Mucosa of rectum (tissue), 2 donors: Measurements from ENCODE around the gene FOXF1.
A peak's percentile ranks its signal among the peaks of the same experiment; 100 is the strongest.

Experiments used
- H3K27ac ChIP-seq, 2 donors: one replicate each; pipeline ENCODE4 v1.7.0; 2013; ENCODE audit warnings: inconsistent platforms in 2 of 2, low read depth in 2 of 2, low read length in 2 of 2
- H3K27me3 ChIP-seq, 2 donors: one replicate each; pipeline ENCODE4 v1.7.0; 2013; ENCODE audit warnings: low read length in 2 of 2; ENCODE audit not compliant: control insufficient read depth in 2 of 2, insufficient read depth in 2 of 2
- H3K36me3 ChIP-seq, 2 donors: one replicate each; pipeline ENCODE4 v1.7.0; 2013; ENCODE audit warnings: low read length in 2 of 2; ENCODE audit not compliant: control insufficient read depth in 2 of 2, insufficient read depth in 2 of 2
- H3K4me1 ChIP-seq, 2 donors: one replicate each; pipeline ENCODE4 v1.7.0; 2013; ENCODE audit warnings: low read length in 2 of 2, mild to moderate bottlenecking in 1 of 2; ENCODE audit not compliant: control insufficient read depth in 2 of 2, insufficient read depth in 2 of 2
- H3K4me3 ChIP-seq, 2 donors: one replicate each; pipeline ENCODE4 v1.7.0; 2013; ENCODE audit warnings: low read length in 2 of 2
- H3K9ac ChIP-seq, 2 donors: one replicate each; pipeline ENCODE4 v1.7.0; 2013; ENCODE audit warnings: low read length in 2 of 2, low read depth in 1 of 2, mild to moderate bottlenecking in 1 of 2
- H3K9me3 ChIP-seq, 2 donors: one replicate each; pipeline ENCODE4 v1.7.0; 2013; ENCODE audit warnings: low read length in 2 of 2; ENCODE audit not compliant: control insufficient read depth in 2 of 2
- donor health status: healthy.
- donor health status: Normal muscosa, but diverticular disease.

Gene FOXF1

GRCh38 chr16:86545954-86546637 is 35.8 kb downstream of the FOXF1 start:
- Histone ChIP-seq H3K9ac (no peak overlapping the region), H3K4me1 (no peaks in the 10 kb centered on the region), H3K27ac (no peak overlapping the region), H3K4me3 (no peak overlapping the region), H3K27me3 (no peaks in the 10 kb centered on the region), H3K36me3 (peaks cover 34 to 56% of the 10 kb centered on the region in 2 donors), H3K9me3 (no peaks in the 10 kb centered on the region)

GRCh38 chr16:86546638-86547013 is 36.3 kb downstream of the FOXF1 start:
- H3K27ac ChIP-seq = no peak overlapping the region
- peaks cover 30 to 51% of the 10 kb centered on the region in 2 donors for H3K36me3 ChIP-seq
- no peak overlapping the region for H3K9ac ChIP-seq
- H3K4me3 ChIP-seq = no peak overlapping the region
- no peaks in the 10 kb centered on the region for H3K9me3 ChIP-seq
- H3K4me1 ChIP-seq = no peaks in the 10 kb centered on the region
- H3K27me3 ChIP-seq = no peaks in the 10 kb centered on the region

DNA sequence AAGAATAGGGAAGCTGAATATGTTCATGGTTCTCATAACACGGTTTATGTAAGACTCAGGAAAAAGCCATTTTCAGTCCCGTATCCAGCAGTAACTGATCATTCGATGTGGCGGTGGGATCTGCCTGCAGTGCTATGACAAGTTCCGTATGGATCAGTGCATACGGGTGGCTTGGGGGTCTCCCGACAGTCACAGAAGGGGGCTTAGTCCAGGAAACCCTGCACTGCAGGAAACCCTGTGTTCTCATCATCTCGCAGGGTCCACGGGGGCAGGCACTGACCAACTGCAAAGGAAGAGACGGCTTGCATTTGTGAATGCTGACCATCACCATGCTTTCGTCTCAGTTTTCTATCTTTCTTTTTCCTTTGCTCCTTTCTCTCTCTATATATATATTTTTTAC is 37.0 kb downstream of the FOXF1 start:
- Histone ChIP-seq H3K27ac (no peak overlapping the region), H3K27me3 (no peaks in the 10 kb centered on the region), H3K4me3 (no peak overlapping the region), H3K9me3 (no peaks in the 10 kb centered on the region), H3K9ac (no peak overlapping the region), H3K36me3 (peaks cover 29 to 46% of the 10 kb centered on the region in 2 donors), H3K4me1 (no peaks in the 10 kb centered on the region)

DNA sequence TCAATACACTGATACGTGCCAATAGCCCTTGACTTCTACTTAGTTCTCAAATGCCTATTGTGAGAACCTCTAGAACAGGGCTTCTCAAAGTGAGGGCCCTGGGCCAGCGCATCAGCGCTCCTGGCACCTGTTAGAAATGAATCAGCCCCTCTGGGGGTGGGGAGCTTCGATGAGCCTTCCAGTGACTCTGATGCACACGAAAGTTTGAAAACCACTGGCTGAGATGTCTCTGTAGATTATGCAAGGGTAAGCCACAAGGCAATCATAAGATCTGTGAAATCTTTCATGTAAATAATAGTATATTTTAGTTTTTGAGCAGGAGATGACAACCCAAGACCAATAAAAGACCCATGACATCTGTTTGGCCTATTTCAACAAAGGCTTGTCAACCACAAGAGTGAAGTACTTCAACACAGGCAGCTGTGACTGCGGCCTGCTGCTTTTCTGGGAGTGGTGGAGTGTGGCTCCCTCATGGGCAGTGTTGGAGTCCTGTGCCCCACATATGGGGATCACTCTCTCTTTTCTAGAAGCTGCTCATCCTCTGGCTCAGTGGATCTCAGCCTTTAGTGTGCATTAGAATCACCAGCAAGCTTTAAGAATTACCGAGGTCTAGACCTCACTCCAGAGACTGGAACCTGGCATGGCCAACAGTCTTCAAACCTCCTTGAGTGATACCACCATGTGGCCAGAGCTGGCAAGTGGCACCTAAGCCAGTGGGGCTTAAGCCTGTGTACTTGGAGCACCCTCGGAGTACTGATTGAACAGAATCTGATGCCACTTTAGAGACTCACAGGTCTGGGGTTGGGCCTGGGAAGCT is 39.0 kb downstream of the FOXF1 start:
- Histone ChIP-seq H3K36me3 (peaks cover 20 to 35% of the 10 kb centered on the region in 2 donors), H3K4me1 (peaks cover 1 to 3% of the 10 kb centered on the region in 2 donors), H3K9ac (no peak overlapping the region), H3K27me3 (no peaks in the 10 kb centered on the region), H3K4me3 (no peak overlapping the region), H3K27ac (no peak overlapping the region), H3K9me3 (no peaks in the 10 kb centered on the region)

- H3K9me3 ChIP-seq = no peaks in the 10 kb centered on the region
- H3K9ac ChIP-seq = no peak overlapping the region
- H3K36me3 ChIP-seq = peaks cover 20 to 35% of the 10 kb centered on the region in 2 donors
- H3K4me1 ChIP-seq = peaks cover 3 to 6% of the 10 kb centered on the region in 2 donors
- no peaks in the 10 kb centered on the region for H3K27me3 ChIP-seq
- no peak overlapping the region for H3K27ac ChIP-seq
- no peak overlapping the region for H3K4me3 ChIP-seq
Observed at GRCh38 chr16:86549893-86550190, 39.5 kb downstream of the FOXF1 start.

- H3K27me3 ChIP-seq = no peaks in the 10 kb centered on the region
- H3K4me3 ChIP-seq = no peak overlapping the region
- H3K36me3 ChIP-seq = peaks cover 20 to 35% of the 10 kb centered on the region in 2 donors
- no peaks in the 10 kb centered on the region for H3K9me3 ChIP-seq
- H3K4me1 ChIP-seq = peaks cover 4 to 7% of the 10 kb centered on the region in 2 donors
- no peak overlapping the region for H3K9ac ChIP-seq
- H3K27ac ChIP-seq = no peak overlapping the region
Observed at GRCh38 chr16:86550281-86550680, 40.0 kb downstream of the FOXF1 start.

GRCh38 chr16:86553356-86553755 is 43.0 kb downstream of the FOXF1 start:
- Histone ChIP-seq H3K4me3 (no peak overlapping the region), H3K36me3 (peaks cover 3 to 13% of the 10 kb centered on the region in 2 donors), H3K4me1 (peaks cover 9 to 11% of the 10 kb centered on the region in 2 donors), H3K27me3 (no peaks in the 10 kb centered on the region), H3K9me3 (no peaks in the 10 kb centered on the region), H3K27ac (no peak overlapping the region), H3K9ac (no peak overlapping the region)

DNA sequence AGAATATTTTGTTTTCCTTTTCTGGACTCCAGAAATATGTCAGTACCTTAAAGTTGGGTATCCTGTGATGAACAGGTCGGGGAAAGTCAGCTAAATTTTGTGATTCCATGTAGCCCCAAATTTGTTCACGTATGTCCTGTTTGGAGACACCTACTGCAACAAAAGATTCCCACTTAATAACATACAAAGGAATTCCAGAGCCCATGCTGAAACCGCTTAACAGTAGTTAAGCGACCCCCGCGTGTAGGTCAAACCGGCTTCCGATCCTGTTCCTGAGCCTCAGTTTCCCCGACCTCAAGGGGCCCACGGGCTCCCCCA is 44.2 kb downstream of the FOXF1 start:
- H3K36me3 ChIP-seq = peaks cover 3 to 12% of the 10 kb centered on the region in 2 donors
- H3K4me1 ChIP-seq = peaks cover 9 to 11% of the 10 kb centered on the region in 2 donors
- peak overlapping the region; percentile 90 to 91 for H3K4me3 ChIP-seq
- H3K27ac ChIP-seq = peak overlapping the region; percentile 74 to 80
- H3K9me3 ChIP-seq = no peaks in the 10 kb centered on the region
- no peaks in the 10 kb centered on the region for H3K27me3 ChIP-seq
- H3K9ac ChIP-seq = peak overlapping the region; percentile 95 to 99

- Histone ChIP-seq H3K4me3 (peak within 1 kb of the TSS; percentile 90 to 91), H3K36me3 (peaks cover 3 to 7% of the 10 kb centered on the region in 2 donors), H3K9me3 (no peaks in the 10 kb centered on the region), H3K27ac (peak within 1 kb of the TSS; percentile 74 to 80), H3K4me1 (peaks cover 9 to 11% of the 10 kb centered on the region in 2 donors), H3K27me3 (no peaks in the 10 kb centered on the region), H3K9ac (peak within 1 kb of the TSS; percentile 95 to 99)
Observed at GRCh38 chr16:86554917-86555703, 44.8 kb downstream of the FOXF1 start, which contains the start of gene MTHFSD. Gene MTHFSD (minus strand): TSS chr16:86555235. CDS start chr16:86555184, 51 bp downstream.

- H3K27ac ChIP-seq = peak overlapping the region in 1 of 2 donors; percentile 74
- peaks cover 9 to 11% of the 10 kb centered on the region in 2 donors for H3K4me1 ChIP-seq
- no peaks in the 10 kb centered on the region for H3K27me3 ChIP-seq
- H3K4me3 ChIP-seq = peak overlapping the region; percentile 90 to 91
- H3K9me3 ChIP-seq = no peaks in the 10 kb centered on the region
- peak overlapping the region; percentile 75 to 99 for H3K9ac ChIP-seq
- H3K36me3 ChIP-seq = peaks cover 2 to 3% of the 10 kb centered on the region in 2 donors
Observed at GRCh38 chr16:86555704-86556075, 45.4 kb downstream of the FOXF1 start.
